Peyer's patch (tissue), 4 donors: ENCODE results near the gene ITGA11. TPM values are rescaled to one million over a fixed set of nuclear protein-coding genes. Genes with fewer than 3 reads are reported as not detected.

Experiments
- DNase-seq, 3 donors: peaks; one replicate each; pipeline ENCODE4 v3.0.0-alpha.2; 2017 to 2019
- H3K27ac ChIP-seq, 4 donors: fragments of 200-600 bp; sonication (generic); one replicate each; pipeline ENCODE4 v1.5.1; 2016 to 2019
- H3K27me3 ChIP-seq, 2 donors: fragments of 200-600 bp; sonication (generic); one replicate each; pipeline ENCODE4 v1.5.1; 2019
- H3K36me3 ChIP-seq, 3 donors: fragments of 200-600 bp; sonication (generic); one replicate each; pipeline ENCODE4 v1.5.1; 2016 to 2019
- H3K4me1 ChIP-seq, 4 donors: fragments of 200-600 bp; sonication (generic); one replicate each; pipeline ENCODE4 v1.5.1; 2016 to 2019
- H3K4me3 ChIP-seq, 4 donors: fragments of 200-600 bp; sonication (generic); 1 replicate in 3 of 4; 2 replicates in 1 of 4; pipeline ENCODE4 v1.5.1; 2016 to 2019; ENCODE audit warnings: mild to moderate bottlenecking in 1 of 4
- H3K9me3 ChIP-seq, 4 donors: fragments of 200-600 bp; sonication (generic); one replicate each; pipeline ENCODE4 v1.5.1; 2016 to 2019; ENCODE audit warnings: mild to moderate bottlenecking in 1 of 4
- CTCF ChIP-seq, 6 experiments: fragments of 450-650 bp in 4 of 6; fragments of 200-600 bp in 2 of 6; sonication (generic) in 1 of 6; IDR thresholded peaks; one replicate each; pipeline ENCODE4 v1.5.1; 2017 to 2019; ENCODE audit warnings: antibody characterized with exemption in 6 of 6, mild to moderate bottlenecking in 3 of 6, moderate library complexity in 1 of 6
- POLR2A ChIP-seq, 2 donors: fragments of 450-650 bp; IDR thresholded peaks; one replicate each; pipeline ENCODE4 v1.5.1; 2017; ENCODE audit warnings: antibody characterized with exemption in 2 of 2, mild to moderate bottlenecking in 2 of 2, moderate library complexity in 2 of 2
- total RNA-seq, 4 donors: library from RNA; depleted of rRNA; stranded (reverse); fragments of >200 nt; gene quantifications; one replicate each; pipeline ENCODE4 v1.1.0, GENCODE V29; 2016

The ITGA11 gene
- total RNA-seq, 4 donors from 2014 or later = 0.88 to 24.8 (median 2.6) TPM

GRCh38 chr15:68466876-68467275 is 34.9 kb upstream of the ITGA11 start:
- TF ChIP-seq POLR2A (IDR thresholded peaks at IDR 0.05) = no peak
- no peak for TF ChIP-seq CTCF (IDR thresholded peaks at IDR 0.05)
- no peaks in the 10 kb centered on the region for H3K36me3 ChIP-seq
- H3K4me1 ChIP-seq = no peaks in the 10 kb centered on the region
- H3K27ac ChIP-seq = no peak overlapping the region
- H3K4me3 ChIP-seq = no peak overlapping the region
- DNase-seq = no peak
- H3K9me3 ChIP-seq = no peaks in the 10 kb centered on the region
- no peaks in the 10 kb centered on the region for H3K27me3 ChIP-seq

- DNase-seq = no peak
Measured at GRCh38 chr15:68465861-68466560, 34.0 kb upstream of the ITGA11 start.

GRCh38 chr15:68464448-68465090 is 32.6 kb upstream of the ITGA11 start:
- no peaks in the 10 kb centered on the region for H3K4me1 ChIP-seq
- no peaks in the 10 kb centered on the region for H3K27me3 ChIP-seq
- H3K4me3 ChIP-seq = no peak overlapping the region
- no peaks in the 10 kb centered on the region for H3K9me3 ChIP-seq
- no peak for DNase-seq
- no peak overlapping the region for H3K27ac ChIP-seq
- no peak for TF ChIP-seq POLR2A (IDR thresholded peaks at IDR 0.05)
- no peak for TF ChIP-seq CTCF (IDR thresholded peaks at IDR 0.05)
- no peaks in the 10 kb centered on the region for H3K36me3 ChIP-seq

More at GRCh38 chr15:68465861-68466560, 34.0 kb upstream of the ITGA11 start:
- no peak overlapping the region for H3K4me3 ChIP-seq
- no peaks in the 10 kb centered on the region for H3K4me1 ChIP-seq
- no peak for TF ChIP-seq POLR2A (IDR thresholded peaks at IDR 0.05)
- no peak for TF ChIP-seq CTCF (IDR thresholded peaks at IDR 0.05)
- no peak overlapping the region for H3K27ac ChIP-seq
- H3K36me3 ChIP-seq = no peaks in the 10 kb centered on the region
- no peaks in the 10 kb centered on the region for H3K27me3 ChIP-seq
- H3K9me3 ChIP-seq = no peaks in the 10 kb centered on the region

GRCh38 chr15:68463996-68464395 is 32.0 kb upstream of the ITGA11 start:
- no peak for DNase-seq

GRCh38 chr15:68463444-68463843 is 31.5 kb upstream of the ITGA11 start:
- no peaks in the 10 kb centered on the region for H3K4me1 ChIP-seq
- no peak for TF ChIP-seq CTCF (IDR thresholded peaks at IDR 0.05)
- TF ChIP-seq POLR2A (IDR thresholded peaks at IDR 0.05) = no peak
- no peak for DNase-seq
- no peak overlapping the region for H3K27ac ChIP-seq
- H3K27me3 ChIP-seq = no peaks in the 10 kb centered on the region
- no peaks in the 10 kb centered on the region for H3K9me3 ChIP-seq
- H3K36me3 ChIP-seq = no peaks in the 10 kb centered on the region
- H3K4me3 ChIP-seq = no peak overlapping the region

More at GRCh38 chr15:68463996-68464395, 32.0 kb upstream of the ITGA11 start:
- Histone ChIP-seq H3K4me1 (no peaks in the 10 kb centered on the region), H3K27me3 (no peaks in the 10 kb centered on the region), H3K36me3 (no peaks in the 10 kb centered on the region), H3K9me3 (no peaks in the 10 kb centered on the region), H3K27ac (no peak overlapping the region), H3K4me3 (no peak overlapping the region)
- no peak for TF ChIP-seq CTCF (IDR thresholded peaks at IDR 0.05)
- no peak for TF ChIP-seq POLR2A (IDR thresholded peaks at IDR 0.05)
